ENCODE results near the gene RPLP2.

Gene RPLP2

GRCh38 chr11:803770-804598 lies 5.8 kb upstream of the RPLP2 start:
- DNase-seq (ENCODE audit: low read depth), result no peak

GRCh38 chr11:804599-804964 lies 5.2 kb upstream of the RPLP2 start:
- no peak for DNase-seq (ENCODE audit: low read depth)

- DNase-seq (ENCODE audit: low read depth), result no peak
Measured at GRCh38 chr11:808427-809286, 1.1 kb upstream of the RPLP2 start.

GRCh38 chr11:810040-810567 lies 337 bp downstream of the RPLP2 start:
- no peak for DNase-seq (ENCODE audit: low read depth)

- DNase-seq (ENCODE audit: low read depth), result no peak
Measured at GRCh38 chr11:811446-812245, 1.9 kb downstream of the RPLP2 start.

GRCh38 chr11:812390-812789 lies 2.6 kb downstream of the RPLP2 start:
- DNase-seq (ENCODE audit: low read depth), result no peak

- DNase-seq (ENCODE audit: low read depth), result no peak
Measured at GRCh38 chr11:813072-813455, 3.3 kb downstream of the RPLP2 start.

GRCh38 chr11:813456-814096 lies 3.8 kb downstream of the RPLP2 start:
- DNase-seq (ENCODE audit: low read depth), result no peak

GRCh38 chr11:815675-816432 lies 6.1 kb downstream of the RPLP2 start:
- DNase-seq (ENCODE audit: low read depth), result no peak

GRCh38 chr11:816433-816779 lies 6.6 kb downstream of the RPLP2 start:
- no peak for DNase-seq (ENCODE audit: low read depth)

GRCh38 chr11:818396-819128 lies 8.8 kb downstream of the RPLP2 start, which contains the start of gene PNPLA2:
TSS of gene PNPLA2 (plus strand) at chr11:818914. CDS start at chr11:819719, 805 bp downstream.
- no peak for DNase-seq (ENCODE audit: low read depth)

- peak; percentile 87 for DNase-seq (ENCODE audit: low read depth)
Measured at GRCh38 chr11:819129-819931, 9.6 kb downstream of the RPLP2 start.

- DNase-seq (ENCODE audit: low read depth), result peak; percentile 91
Measured at GRCh38 chr11:819943-820649, 10.3 kb downstream of the RPLP2 start.

- no peak for DNase-seq (ENCODE audit: low read depth)
Measured at GRCh38 chr11:820655-821511, 11.1 kb downstream of the RPLP2 start.

GRCh38 chr11:821512-822371 lies 12.0 kb downstream of the RPLP2 start:
- no peak for DNase-seq (ENCODE audit: low read depth)

- no peak for DNase-seq (ENCODE audit: low read depth)
Measured at GRCh38 chr11:823441-824291, 13.9 kb downstream of the RPLP2 start.
